ENCODE data around the gene GPC3.

GPC3 gene

GRCh38 chrX:133590703-133591505 lies 394.5 kb downstream of the GPC3 start:
- no peak for DNase-seq

GRCh38 chrX:133588827-133589226 lies 396.6 kb downstream of the GPC3 start:
- no peak for DNase-seq

GRCh38 chrX:133587818-133588217 lies 397.6 kb downstream of the GPC3 start:
- no peak for DNase-seq

- no peak for DNase-seq
Observed at GRCh38 chrX:133587071-133587470, 398.3 kb downstream of the GPC3 start.

- DNase-seq = no peak
Observed at GRCh38 chrX:133586443-133586842, 399.0 kb downstream of the GPC3 start.

- no peak for DNase-seq
Observed at GRCh38 chrX:133583825-133584224, 401.6 kb downstream of the GPC3 start.

GRCh38 chrX:133580625-133581024 lies 404.8 kb downstream of the GPC3 start:
- DNase-seq = no peak

- no peak for DNase-seq
Observed at GRCh38 chrX:133579631-133580030, 405.8 kb downstream of the GPC3 start.

- DNase-seq = no peak
Observed at GRCh38 chrX:133576876-133577275, 408.5 kb downstream of the GPC3 start.

- no peak for DNase-seq
Observed at GRCh38 chrX:133575501-133576136, 409.8 kb downstream of the GPC3 start.

GRCh38 chrX:133574716-133575115 lies 410.7 kb downstream of the GPC3 start:
- DNase-seq = no peak

- no peak for DNase-seq
Observed at GRCh38 chrX:133570549-133570948, 414.8 kb downstream of the GPC3 start.

- no peak for DNase-seq
Observed at GRCh38 chrX:133569217-133569616, 416.2 kb downstream of the GPC3 start.

- no peak for DNase-seq
Observed at GRCh38 chrX:133568109-133568508, 417.3 kb downstream of the GPC3 start.

GRCh38 chrX:133566876-133567275 lies 418.5 kb downstream of the GPC3 start:
- no peak for DNase-seq

GRCh38 chrX:133563705-133564104 lies 421.7 kb downstream of the GPC3 start:
- no peak for DNase-seq

GRCh38 chrX:133561251-133561650 lies 424.1 kb downstream of the GPC3 start:
- no peak for DNase-seq

- no peak for DNase-seq
Observed at GRCh38 chrX:133559909-133560308, 425.5 kb downstream of the GPC3 start.

GRCh38 chrX:133555782-133556458 lies 429.5 kb downstream of the GPC3 start:
- DNase-seq = peak; percentile 20

GRCh38 chrX:133550665-133551485 lies 434.5 kb downstream of the GPC3 start:
- DNase-seq = no peak

- DNase-seq = no peak
Observed at GRCh38 chrX:133549295-133549933, 436.0 kb downstream of the GPC3 start.

GRCh38 chrX:133546441-133546840 lies 439.0 kb downstream of the GPC3 start:
- DNase-seq = no peak

GRCh38 chrX:133544778-133545177 lies 440.6 kb downstream of the GPC3 start:
- no peak for DNase-seq

Measured in CD4-positive, alpha-beta T cell treated with Interleukin-15 for 1 hour (primary cell).